GM18867 (cell line): ENCODE measurements around the gene ATPAF1.

Experiments
- ATAC-seq: cut with Tn5 transposase; IDR thresholded peaks from one replicate; pipeline ENCODE4 v1.9.1; 2021; ENCODE audit warnings: mild to moderate bottlenecking, moderate library complexity; ENCODE audit not compliant: unreplicated experiment

Gene ATPAF1

GRCh38 chr1:46617108-46617800, 50.9 kb downstream of the ATPAF1 start:
- no peak for ATAC-seq

- ATAC-seq, result peak; percentile 77
These were observed 51.7 kb downstream of the ATPAF1 start, which contains the start of gene MOB3C for GRCh38 chr1:46616277-46617107. TSS of gene MOB3C (minus strand) at chr1:46616811. CDS start at chr1:46613321, 3,490 bp downstream.

- ATAC-seq, result no peak
These were observed 52.4 kb downstream of the ATPAF1 start for GRCh38 chr1:46615735-46616134.

- ATAC-seq, result no peak
These were observed 53.1 kb downstream of the ATPAF1 start for GRCh38 chr1:46615088-46615487.

- ATAC-seq, result no peak
These were observed 53.6 kb downstream of the ATPAF1 start for GRCh38 chr1:46614604-46614984.

- ATAC-seq, result no peak
These were observed 54.2 kb downstream of the ATPAF1 start for GRCh38 chr1:46613661-46614603.

GRCh38 chr1:46612937-46613660, 55.1 kb downstream of the ATPAF1 start:
- no peak for ATAC-seq

- no peak for ATAC-seq
These were observed 56.4 kb downstream of the ATPAF1 start for GRCh38 chr1:46611691-46612221.

- ATAC-seq, result no peak
These were observed 60.6 kb downstream of the ATPAF1 start for GRCh38 chr1:46607345-46608130.

- no peak for ATAC-seq
These were observed 61.8 kb downstream of the ATPAF1 start for GRCh38 chr1:46606255-46606965.

- no peak for ATAC-seq
These were observed 62.9 kb downstream of the ATPAF1 start for GRCh38 chr1:46605232-46605631.

- peak; percentile 96 for ATAC-seq
These were observed 64.2 kb downstream of the ATPAF1 start, which contains the start of gene MKNK1 for GRCh38 chr1:46603858-46604549. TSS of gene MKNK1 (minus strand) at chr1:46604268. CDS start at chr1:46583327, 20,941 bp downstream.

- no peak for ATAC-seq
These were observed 64.7 kb downstream of the ATPAF1 start for GRCh38 chr1:46603481-46603857.

GRCh38 chr1:46601257-46602007, 66.7 kb downstream of the ATPAF1 start:
- no peak for ATAC-seq

GRCh38 chr1:46599059-46599970, 68.8 kb downstream of the ATPAF1 start:
- no peak for ATAC-seq

- ATAC-seq, result no peak
These were observed 71.3 kb downstream of the ATPAF1 start for GRCh38 chr1:46596846-46597245.
